ENCODE results near the gene TCF12.

GRCh38 chr15:57061696-57062095 is 143.3 kb downstream of the TCF12 start:
- TF ChIP-seq CTCF (IDR thresholded peaks at IDR 0.05; ENCODE audit: extremely low read depth in 1 of 2, insufficient read depth in 1 of 2, low read depth in 1 of 2, low read length in 2 of 2) (no peak), POLR2A (IDR thresholded peaks at IDR 0.05; ENCODE audit: low read depth, low read length) (no peak), GATA2 (IDR thresholded peaks at IDR 0.05; ENCODE audit: insufficient read depth, insufficient read length, low read depth, low read length) (no peak), POLR2AphosphoS5 (IDR thresholded peaks at IDR 0.05; ENCODE audit: insufficient read depth, low read depth, low read length) (no peak), JUN (IDR thresholded peaks at IDR 0.05; ENCODE audit: borderline replicate concordance, insufficient read depth, insufficient read length, low read depth) (no peak), EZH2 (IDR thresholded peaks at IDR 0.05; ENCODE audit: borderline replicate concordance, low read depth, low read length, severe bottlenecking) (no peak), MYC (IDR thresholded peaks at IDR 0.05; ENCODE audit: low read depth, low read length) (no peak), FOS (IDR thresholded peaks at IDR 0.05; ENCODE audit: borderline replicate concordance, insufficient read depth, low read length) (no peak), MAX (IDR thresholded peaks at IDR 0.05; ENCODE audit: insufficient read depth, insufficient read length) (no peak)
